Type B pancreatic cell (in vitro differentiated cells): Measurements from ENCODE around the gene HYLS1. TPM values are rescaled to one million over a fixed set of nuclear protein-coding genes. Genes with fewer than 3 reads are reported as not detected.
A peak's percentile ranks its signal among the peaks of the same experiment; 100 is the strongest.

Experiments
- DNase-seq: peaks from one replicate; pipeline ENCODE4 v3.0.0; 2021; ENCODE audit warnings: mixed read lengths; ENCODE audit not compliant: unreplicated experiment; ENCODE audit errors: extremely low spot score
- H3K27ac Mint-ChIP-seq: 2 replicates; pipeline ENCODE4 v1.8.0; 2021; ENCODE audit warnings: mild to moderate bottlenecking, mixed read lengths
- H3K27me3 Mint-ChIP-seq: 2 replicates; pipeline ENCODE4 v1.8.0; 2021; ENCODE audit warnings: mixed read lengths
- H3K36me3 Mint-ChIP-seq: 2 replicates; pipeline ENCODE4 v1.8.0; 2021; ENCODE audit warnings: mixed read lengths
- H3K4me1 Mint-ChIP-seq: one replicate; pipeline ENCODE4 v1.8.0; 2021; ENCODE audit warnings: mixed read lengths; ENCODE audit not compliant: unreplicated experiment
- H3K4me3 Mint-ChIP-seq: 2 replicates; pipeline ENCODE4 v1.8.0; 2021; ENCODE audit warnings: mild to moderate bottlenecking, mixed read lengths
- H3K9me3 Mint-ChIP-seq: 2 replicates; pipeline ENCODE4 v1.8.0; 2021; ENCODE audit warnings: mixed read lengths
- CTCF ChIP-seq: fragments of 200-600 bp; sonication (generic); conservative IDR thresholded peaks from 2 replicates; pipeline ENCODE4 v1.5.0; 2021; ENCODE audit warnings: antibody characterized with exemption, mild to moderate bottlenecking
- total RNA-seq: library from RNA; stranded (reverse); gene quantifications from 2 replicates; pipeline ENCODE4 v1.2.1, GENCODE V29; 2021; ENCODE audit warnings: low replicate concordance

Gene HYLS1
- total RNA-seq, 1 donor from 2014 or later, result 6.5 TPM

GRCh38 chr11:125883375-125883774 lies 4.1 kb upstream of the HYLS1 start:
- DNase-seq, result no peak
- TF ChIP-seq CTCF, result no peak
- Mint-ChIP-seq H3K36me3 (no peaks in the 10 kb centered on the region), H3K27me3 (peaks cover 26% of the 10 kb centered on the region), H3K27ac (no peak overlapping the region), H3K9me3 (no peaks in the 10 kb centered on the region), H3K4me3 (no peak overlapping the region), H3K4me1 (no peaks in the 10 kb centered on the region)

GRCh38 chr11:125886997-125887372 lies 483 bp upstream of the HYLS1 start:
- Mint-ChIP-seq H3K27ac (peak overlapping the region; percentile 88), H3K27me3 (peaks cover 3% of the 10 kb centered on the region)

GRCh38 chr11:125890447-125891100 lies 3.1 kb downstream of the HYLS1 start:
- Mint-ChIP-seq H3K27ac (peak overlapping the region; percentile 11), H3K4me3 (peak overlapping the region; percentile 62), H3K27me3 (no peaks in the 10 kb centered on the region), H3K9me3 (no peaks in the 10 kb centered on the region), H3K4me1 (no peaks in the 10 kb centered on the region), H3K36me3 (peaks cover 13% of the 10 kb centered on the region)
- TF ChIP-seq CTCF, result no peak
- DNase-seq, result no peak

More at GRCh38 chr11:125886997-125887372, 483 bp upstream of the HYLS1 start:
- Mint-ChIP-seq H3K36me3 (no peaks in the 10 kb centered on the region), H3K9me3 (no peaks in the 10 kb centered on the region), H3K4me1 (no peaks in the 10 kb centered on the region), H3K4me3 (peak overlapping the region; percentile 92)
- TF ChIP-seq CTCF, result no peak
- DNase-seq, result no peak

- TF ChIP-seq CTCF, result no peak
- no peak for DNase-seq
- peaks cover 13% of the 10 kb centered on the region for H3K36me3 Mint-ChIP-seq
- no peak overlapping the region for H3K4me3 Mint-ChIP-seq
- no peaks in the 10 kb centered on the region for H3K4me1 Mint-ChIP-seq
- H3K27me3 Mint-ChIP-seq, result no peaks in the 10 kb centered on the region
- H3K27ac Mint-ChIP-seq, result no peak overlapping the region
- no peaks in the 10 kb centered on the region for H3K9me3 Mint-ChIP-seq
These were observed 4.6 kb downstream of the HYLS1 start for GRCh38 chr11:125892071-125892470.

GRCh38 chr11:125892994-125893393 lies 5.5 kb downstream of the HYLS1 start:
- H3K36me3 Mint-ChIP-seq, result peaks cover 13% of the 10 kb centered on the region
- H3K4me3 Mint-ChIP-seq, result no peak overlapping the region
- H3K4me1 Mint-ChIP-seq, result no peaks in the 10 kb centered on the region
- H3K27me3 Mint-ChIP-seq, result no peaks in the 10 kb centered on the region
- no peaks in the 10 kb centered on the region for H3K9me3 Mint-ChIP-seq
- TF ChIP-seq CTCF, result no peak
- no peak overlapping the region for H3K27ac Mint-ChIP-seq
- no peak for DNase-seq
